GM10266 (cell line): ENCODE measurements around the gene DEAF1.

ENCODE experiments used
- DNase-seq: peaks from one replicate; pipeline ENCODE4 v3.0.0; 2012; ENCODE audit errors: extremely low spot score
- CTCF ChIP-seq: IDR thresholded peaks from 2 replicates; pipeline ENCODE4 v1.5.1; 2012; ENCODE audit warnings: mild to moderate bottlenecking, low read depth; ENCODE audit not compliant: control insufficient read depth, insufficient read depth; ENCODE audit errors: missing control alignments

The DEAF1 gene

GRCh38 chr11:603154-603553 is 91.9 kb downstream of the DEAF1 start:
- DNase-seq = no peak

GRCh38 chr11:601573-602245 is 93.3 kb downstream of the DEAF1 start:
- no peak for TF ChIP-seq CTCF
- DNase-seq = no peak

More at GRCh38 chr11:603154-603553, 91.9 kb downstream of the DEAF1 start:
- no peak for TF ChIP-seq CTCF

GRCh38 chr11:598005-598680 is 96.9 kb downstream of the DEAF1 start:
- TF ChIP-seq CTCF = no peak
- no peak for DNase-seq

DNA sequence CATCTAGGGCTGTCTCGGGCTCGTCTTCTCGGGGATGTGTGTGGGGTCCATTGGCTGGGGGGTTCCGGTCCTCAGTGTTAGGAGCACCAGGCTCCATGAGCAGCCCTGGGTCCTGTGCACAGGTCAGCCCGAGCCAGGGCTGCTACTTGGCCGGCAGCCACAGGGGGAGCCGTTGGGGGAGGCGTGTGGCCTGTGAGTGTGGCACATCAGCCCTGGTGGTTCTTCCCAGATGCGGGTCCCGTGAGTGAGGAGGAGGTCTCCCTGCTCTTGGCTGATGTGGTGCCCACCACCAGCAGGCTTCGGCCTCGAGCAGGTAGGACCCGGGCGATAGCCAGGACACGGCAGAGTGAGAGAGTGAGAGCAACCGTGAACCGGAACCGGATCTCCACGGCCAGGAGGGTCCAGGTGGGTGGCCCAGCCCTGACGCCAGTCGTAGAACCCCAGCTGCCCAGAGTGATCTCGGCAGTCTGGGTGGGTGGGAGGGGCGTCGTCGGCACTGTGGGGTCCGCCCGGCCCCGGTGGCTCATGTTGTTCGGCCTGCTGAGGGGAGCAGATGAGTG is 97.8 kb downstream of the DEAF1 start:
- peak; percentile 31 for TF ChIP-seq CTCF
- no peak for DNase-seq

- no peak for TF ChIP-seq CTCF
- DNase-seq = no peak
Measured at GRCh38 chr11:596374-596773, 98.6 kb downstream of the DEAF1 start.

DNA sequence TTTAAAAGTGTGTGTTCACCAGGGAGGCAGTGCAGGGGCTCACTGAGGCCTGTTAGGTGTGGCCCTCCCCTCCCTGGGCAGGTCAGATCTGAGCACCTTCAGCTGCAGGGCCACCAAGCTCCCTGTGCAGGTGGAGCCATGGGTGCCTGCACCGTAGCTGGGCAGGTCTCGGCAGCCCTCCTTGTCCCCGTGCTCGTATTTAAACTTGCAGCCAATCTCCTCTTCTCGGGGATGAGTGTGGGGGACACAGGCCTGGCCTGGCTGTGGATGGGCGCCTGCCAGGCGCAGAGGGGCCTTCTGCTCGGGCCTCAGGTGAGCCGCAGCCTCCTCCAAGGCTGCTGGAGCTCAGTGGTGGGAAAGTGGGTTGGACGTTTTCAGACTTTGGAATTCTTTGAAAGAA is 99.6 kb downstream of the DEAF1 start:
- no peak for TF ChIP-seq CTCF
- DNase-seq = no peak
